Measurements from ENCODE around the gene MTCL1. TPM values are rescaled to one million over a fixed set of nuclear protein-coding genes. Genes with fewer than 3 reads are reported as not detected.

Gene MTCL1
- total and polyA plus RNA-seq, 9 of the 15 experiments (the other 6 are each of a cell fraction or from before 2014, with no cell fraction given), result 0.21 to 7.4 (median 3.7) TPM

DNA sequence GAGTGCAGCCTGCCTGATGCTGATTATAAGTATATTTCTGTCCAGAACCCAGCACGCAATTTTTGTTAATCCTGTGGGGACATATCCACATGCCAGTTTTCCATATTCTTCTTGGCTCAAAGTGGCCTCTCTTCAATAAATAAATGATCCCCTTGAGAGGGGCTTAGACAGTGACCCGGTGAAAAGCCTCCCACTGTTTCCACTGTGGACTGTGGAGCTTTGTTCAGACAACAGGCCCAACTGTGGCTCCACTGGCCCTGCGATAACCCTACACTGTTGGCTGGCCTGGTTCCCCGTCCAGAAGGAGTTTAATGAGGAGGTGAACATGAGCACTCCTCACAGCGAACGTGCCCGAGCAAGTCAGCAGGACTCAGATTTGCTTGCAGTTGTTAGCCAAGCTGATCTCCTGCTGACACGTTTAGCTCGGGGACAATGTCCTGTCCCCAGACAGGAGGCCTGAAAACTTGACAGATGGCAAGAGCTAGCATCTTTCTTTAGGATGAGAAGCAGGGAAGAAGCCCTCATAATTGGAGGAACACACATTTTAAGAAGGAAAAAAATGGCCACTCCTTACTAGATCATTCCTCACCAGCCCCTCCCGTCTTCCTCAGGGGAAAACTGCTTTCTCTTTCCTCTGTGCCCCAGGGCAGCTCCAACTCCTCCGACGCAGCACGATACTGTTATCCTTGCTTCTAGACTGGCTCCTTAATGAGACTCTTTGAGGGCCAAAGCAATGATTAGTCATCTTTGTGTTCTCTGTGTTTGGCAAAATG, 20.0 kb upstream of the MTCL1 start:
- H3K4me2 ChIP-seq (ENCODE audit: insufficient read depth, low read length), result peak overlapping the region; percentile 16; the same call in 1 of the 2 replicates
- in situ Hi-C loops (cut with MboI) (no loop called here), intact Hi-C loops (cut with micrococcal nuclease) (loop anchor here (10.0 kb wide), 1 partner anchor 109 kb away; no protein-coding TSS in a partner anchor)
- H3K4me1 ChIP-seq (replicated peaks in 1 of 2; ENCODE audit: control insufficient read depth in 2 of 2, insufficient read depth in 2 of 2, low read length in 2 of 2), result peaks cover 0 to 3% of the 10 kb centered on the region in 2 experiments; a peak in 3 of 5 replicates
- H3K4me3 ChIP-seq, result no peak overlapping the region
- peaks cover 6 to 14% of the 10 kb centered on the region in 2 experiments; a peak in 4 of 5 replicates for H3K27me3 ChIP-seq (ENCODE audit: control insufficient read depth in 2 of 2, insufficient read depth in 2 of 2, low read length in 2 of 2)
- no peaks in the 10 kb centered on the region for H4K20me1 ChIP-seq (replicated peaks; ENCODE audit: control insufficient read depth, insufficient read depth, low read length)
- no peak overlapping the region; a peak in 1 of 4 replicates for H3K9ac ChIP-seq (ENCODE audit: insufficient read depth in 1 of 2, low read depth in 2 of 2, low read length in 2 of 2)
- H3K79me2 ChIP-seq (ENCODE audit: control insufficient read depth, insufficient read depth, low read length), result no peaks in the 10 kb centered on the region
- ChIA-PET CTCF (ENCODE audit: low intra/inter-chr PET ratio) (interaction anchor here (0.9 kb wide), 1 partner anchor 31 kb away, joined by 3 read pairs; no protein-coding TSS in a partner anchor), POLR2A (interaction anchor here (0.6 to 2.9 kb wide), 5 partner anchors 10 to 98 kb away, joined by 3 to 13 read pairs (median 3); no protein-coding TSS in a partner anchor)
- H2AFZ ChIP-seq (ENCODE audit: low read depth, low read length), result peak overlapping the region; percentile 80
- DNase-seq (ENCODE audit: extremely low read depth in 1 of 4, low spot score in 3 of 4) (no peak), ATAC-seq (peak; percentile 25; the same call in 1 of the 3 replicates), FAIRE-seq (no peak)
- H3K36me3 ChIP-seq (ENCODE audit: control insufficient read depth, insufficient read depth, low read length), result no peaks in the 10 kb centered on the region
- H3K27ac ChIP-seq (ENCODE audit: extremely low read depth, low read depth, low read length), result no peak overlapping the region
- no peaks in the 10 kb centered on the region for H3K9me1 ChIP-seq (ENCODE audit: control insufficient read depth, insufficient read depth, low read length)
- 21% methylated on average over 13 of the region's 13 CpGs for WGBS (ENCODE audit: insufficient coverage, low coverage, missing lambda C conversion rate)
- H3K9me3 ChIP-seq (replicated peaks; ENCODE audit: control insufficient read depth, insufficient read depth, low read depth, low read length), result no peaks in the 10 kb centered on the region
- no TSS peak for BruUV-seq (replicated peaks)
- no peak for TF ChIP-seq MED1 (CRISPR knock-in tag; IDR thresholded peaks at IDR 0.05; ENCODE audit: borderline replicate concordance)
- TF ChIP-seq CAMTA2 (CRISPR knock-in tag; conservative IDR thresholded peaks at IDR 0.05), result no peak
- TF ChIP-seq YBX1 (IDR thresholded peaks at IDR 0.05), result no peak
- no peak for TF ChIP-seq ZFP36 (IDR thresholded peaks at IDR 0.05; ENCODE audit: low read depth, low read length, partially characterized antibody)
- no peak for TF ChIP-seq POLR3G (IDR thresholded peaks at IDR 0.05; ENCODE audit: extremely low read depth, insufficient read length, insufficient replicate concordance)
- TF ChIP-seq SLC30A9 (CRISPR knock-in tag; IDR thresholded peaks at IDR 0.05), result no peak
- no peak for TF ChIP-seq MLX (CRISPR knock-in tag; conservative IDR thresholded peaks at IDR 0.05)
- no peak for TF ChIP-seq ZNF561 (CRISPR knock-in tag; conservative IDR thresholded peaks at IDR 0.05)
- no peak for TF ChIP-seq ZNF79 (CRISPR knock-in tag; IDR thresholded peaks at IDR 0.05; ENCODE audit: low read depth)
- TF ChIP-seq E2F4 (CRISPR knock-in tag; IDR thresholded peaks at IDR 0.05; ENCODE audit: low read depth), result no peak
- TF ChIP-seq ZNF592 (IDR thresholded peaks at IDR 0.05), result no peak
- no peak for TF ChIP-seq LCOR (CRISPR knock-in tag; IDR thresholded peaks at IDR 0.05)
- no peak for TF ChIP-seq HNRNPLL (IDR thresholded peaks at IDR 0.05; ENCODE audit: low read depth, low read length, poor library complexity, severe bottlenecking)
- no peak for TF ChIP-seq SMARCC2 (IDR thresholded peaks at IDR 0.05; ENCODE audit: low read depth)

Measured in K562 (cell line).